Neural cell (in vitro differentiated cells): ENCODE results near the gene H1-8. TPM values are rescaled to one million over a fixed set of nuclear protein-coding genes. Genes with fewer than 3 reads are reported as not detected.

ENCODE experiments used
- H2AFZ ChIP-seq: fragments of 200-600, 300-800 bp; sonication (generic), shearing (Covaris generic); 2 replicates; pipeline ENCODE4 v1.6.0; 2014; ENCODE audit warnings: low read depth, mild to moderate bottlenecking, antibody characterized with exemption, low read length, moderate library complexity
- H3F3A ChIP-seq: fragments of 200-600 bp; shearing (Covaris generic); 2 replicates; pipeline ENCODE4 v1.6.1; 2016; ENCODE audit warnings: mild to moderate bottlenecking, moderate library complexity, mixed read lengths, antibody characterized with exemption, low read length; ENCODE audit not compliant: insufficient read depth, poor library complexity, severe bottlenecking
- H3K27ac ChIP-seq: fragments of 200-600, 300-800 bp; sonication (generic), shearing (Covaris generic); 2 replicates; pipeline ENCODE4 v1.5.1; 2014; ENCODE audit warnings: mild to moderate bottlenecking, low read length, moderate library complexity
- H3K27me3 ChIP-seq: fragments of 300-800, 200-600 bp; sonication (generic), shearing (Covaris generic); 2 replicates; pipeline ENCODE4 v1.6.0; 2014; ENCODE audit warnings: mild to moderate bottlenecking, low read depth, low read length, moderate library complexity; ENCODE audit not compliant: insufficient read depth
- H3K36me3 ChIP-seq: fragments of 300-800, 200-600 bp; sonication (generic), shearing (Covaris generic); 2 replicates; pipeline ENCODE4 v1.5.1; 2014; ENCODE audit warnings: mild to moderate bottlenecking, antibody characterized with exemption, low read length, moderate library complexity; ENCODE audit not compliant: insufficient read depth
- H3K4me2 ChIP-seq: fragments of 300-800, 200-600 bp; sonication (generic), shearing (Covaris generic); 2 replicates; pipeline ENCODE4 v1.6.0; 2014; ENCODE audit warnings: mild to moderate bottlenecking, low read length
- H3K4me3 ChIP-seq: fragments of 300-800, 200-600 bp; sonication (generic), shearing (Covaris generic); 2 replicates; pipeline ENCODE4 v1.5.1; 2014; ENCODE audit warnings: mild to moderate bottlenecking, low read length, moderate library complexity
- H3K79me2 ChIP-seq: fragments of 200-600 bp; shearing (Covaris generic); replicated peaks from 2 replicates; pipeline ENCODE4 v1.6.0; 2014; ENCODE audit warnings: mild to moderate bottlenecking, low read length, moderate library complexity; ENCODE audit not compliant: insufficient read depth
- H3K9ac ChIP-seq: fragments of 300-800, 200-600 bp; sonication (generic), shearing (Covaris generic); 2 replicates; pipeline ENCODE4 v1.6.1; 2016; ENCODE audit warnings: mild to moderate bottlenecking, low read length, mixed read lengths
- H3K9me2 ChIP-seq: fragments of 200-600 bp; shearing (Covaris generic); 2 replicates; pipeline ENCODE4 v1.6.1; 2016; ENCODE audit warnings: mild to moderate bottlenecking, low read length, mixed read lengths; ENCODE audit not compliant: insufficient read depth
- H3K9me3 ChIP-seq: fragments of 200-600, 300-800 bp; sonication (generic), shearing (Covaris generic); 2 replicates; pipeline ENCODE4 v1.6.1; 2016; ENCODE audit warnings: mild to moderate bottlenecking, mixed run types, low read length, moderate library complexity, mixed read lengths
- H4K20me1 ChIP-seq: fragments of 200-600 bp; shearing (Covaris generic); 2 replicates; pipeline ENCODE4 v1.6.1; 2016; ENCODE audit warnings: mild to moderate bottlenecking, mixed run types; ENCODE audit not compliant: insufficient read depth
- CTCF ChIP-seq: fragments of 450-650 bp; IDR thresholded peaks from 2 replicates; pipeline ENCODE4 v1.5.1; 2014; ENCODE audit warnings: antibody characterized with exemption, mild to moderate bottlenecking, moderate library complexity; ENCODE audit not compliant: poor library complexity, severe bottlenecking
- EP300 ChIP-seq: fragments of 450-650 bp; conservative IDR thresholded peaks from 2 replicates; pipeline ENCODE4 v1.6.1; 2014; ENCODE audit warnings: antibody characterized with exemption, mild to moderate bottlenecking, moderate library complexity; ENCODE audit not compliant: poor library complexity, severe bottlenecking
- EZH2 ChIP-seq: fragments of 200-600, 300-800 bp; shearing (Covaris generic), sonication (generic); IDR thresholded peaks from 2 replicates; pipeline ENCODE4 v1.6.1; 2014; ENCODE audit warnings: antibody characterized with exemption, low read length, borderline replicate concordance, mild to moderate bottlenecking; ENCODE audit not compliant: insufficient read depth, poor library complexity, severe bottlenecking
- MXI1 ChIP-seq: fragments of 450-650 bp; conservative IDR thresholded peaks from 2 replicates; pipeline ENCODE4 v1.6.1; 2014; ENCODE audit warnings: antibody characterized with exemption, mild to moderate bottlenecking; ENCODE audit not compliant: poor library complexity, severe bottlenecking
- POLR2AphosphoS5 ChIP-seq: IDR thresholded peaks from 2 replicates; pipeline ENCODE4 v1.6.1; 2012
- RAD21 ChIP-seq: fragments of 450-650 bp; conservative IDR thresholded peaks from 2 replicates; pipeline ENCODE4 v1.6.1; 2014; ENCODE audit warnings: antibody characterized with exemption, mild to moderate bottlenecking, moderate library complexity
- SMC3 ChIP-seq: fragments of 450-650 bp; conservative IDR thresholded peaks from 2 replicates; pipeline ENCODE4 v1.6.1; 2014; ENCODE audit warnings: antibody characterized with exemption, mild to moderate bottlenecking, moderate library complexity; ENCODE audit not compliant: poor library complexity
- TAF1 ChIP-seq: IDR thresholded peaks from 2 replicates; pipeline ENCODE4 v1.6.1; 2012; ENCODE audit warnings: low read depth
- polyA plus RNA-seq: library from polyadenylated mRNA; depleted of rRNA; stranded (reverse); fragments of >200 nt; gene quantifications from 2 replicates; pipeline ENCODE4 v1.2.3, GENCODE V29; 2014
- TF ChIP-seq, protein P1 (sequence below): IDR thresholded peaks from 2 replicates; pipeline ENCODE4 v1.6.1; 2012; ENCODE audit warnings: borderline replicate concordance

Gene H1-8
- polyA plus RNA-seq, 1 donor from 2014 or later = not detected

DNA sequence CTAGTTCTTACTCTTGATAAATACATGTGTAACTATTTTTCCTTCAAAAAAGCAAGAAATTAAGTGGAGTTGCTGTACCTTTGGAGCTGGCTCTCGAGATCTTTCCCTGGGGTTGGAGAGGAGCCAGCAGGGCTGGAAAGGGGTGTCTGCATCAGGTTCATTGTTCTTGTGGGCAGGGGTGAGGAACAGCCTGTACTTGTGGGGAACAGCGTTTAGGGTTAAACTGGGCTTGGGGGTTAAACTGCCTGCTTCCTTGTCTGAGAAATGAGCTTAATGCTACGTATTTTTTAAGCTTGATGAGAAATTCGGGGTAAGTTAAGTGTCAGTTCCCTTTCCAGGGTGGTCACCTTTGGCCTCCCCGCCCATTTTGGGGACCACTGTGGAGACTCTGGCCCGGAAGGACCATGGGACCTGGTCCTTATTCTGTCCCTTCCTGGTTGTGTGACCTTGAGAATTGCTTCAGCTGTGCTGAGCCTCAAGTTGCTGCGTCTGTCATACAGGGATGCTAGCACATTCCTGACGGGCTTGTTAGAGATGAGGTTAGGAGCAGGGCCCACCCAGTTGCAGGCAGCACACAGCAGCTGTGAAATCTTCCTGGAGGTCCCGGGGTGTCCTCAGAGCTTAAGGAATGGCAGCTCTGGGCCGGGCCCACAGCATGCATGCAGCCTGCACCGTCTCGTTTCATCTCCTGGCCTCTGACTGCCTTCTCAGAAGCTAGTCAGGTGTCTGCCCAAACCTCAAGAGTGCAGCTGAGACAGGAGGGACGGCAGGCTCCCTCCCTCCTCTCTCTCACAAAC lies 11.6 kb downstream of the H1-8 start:
- no peak for TF ChIP-seq EP300
- TF ChIP-seq TAF1 = no peak
- no peaks in the 10 kb centered on the region for H3K79me2 ChIP-seq
- H4K20me1 ChIP-seq = no peaks in the 10 kb centered on the region
- no peaks in the 10 kb centered on the region for H3K9me2 ChIP-seq
- H3K27me3 ChIP-seq = no peaks in the 10 kb centered on the region
- H3K9ac ChIP-seq = peak overlapping the region; percentile 12
- no peaks in the 10 kb centered on the region for H3K9me3 ChIP-seq
- H3K36me3 ChIP-seq = no peaks in the 10 kb centered on the region
- no peaks in the 10 kb centered on the region for H3F3A ChIP-seq
- H3K4me2 ChIP-seq = no peak overlapping the region
- H2AFZ ChIP-seq = no peak overlapping the region
- no peak overlapping the region for H3K4me3 ChIP-seq
- peak overlapping the region; percentile 52 for H3K27ac ChIP-seq

- Histone ChIP-seq H3K9me3 (no peaks in the 10 kb centered on the region), H3K27ac (no peak overlapping the region), H2AFZ (no peak overlapping the region), H3K79me2 (no peaks in the 10 kb centered on the region), H3K36me3 (no peaks in the 10 kb centered on the region), H3K4me3 (no peak overlapping the region), H3K9me2 (no peaks in the 10 kb centered on the region), H3K27me3 (no peaks in the 10 kb centered on the region), H3K9ac (no peak overlapping the region), H3F3A (no peaks in the 10 kb centered on the region), H4K20me1 (no peaks in the 10 kb centered on the region), H3K4me2 (no peak overlapping the region)
- TF ChIP-seq RAD21 = no peak
- no peak for TF ChIP-seq TAF1
- no peak for TF ChIP-seq CTCF
- TF ChIP-seq EZH2 = no peak
- TF ChIP-seq, protein P1, sequence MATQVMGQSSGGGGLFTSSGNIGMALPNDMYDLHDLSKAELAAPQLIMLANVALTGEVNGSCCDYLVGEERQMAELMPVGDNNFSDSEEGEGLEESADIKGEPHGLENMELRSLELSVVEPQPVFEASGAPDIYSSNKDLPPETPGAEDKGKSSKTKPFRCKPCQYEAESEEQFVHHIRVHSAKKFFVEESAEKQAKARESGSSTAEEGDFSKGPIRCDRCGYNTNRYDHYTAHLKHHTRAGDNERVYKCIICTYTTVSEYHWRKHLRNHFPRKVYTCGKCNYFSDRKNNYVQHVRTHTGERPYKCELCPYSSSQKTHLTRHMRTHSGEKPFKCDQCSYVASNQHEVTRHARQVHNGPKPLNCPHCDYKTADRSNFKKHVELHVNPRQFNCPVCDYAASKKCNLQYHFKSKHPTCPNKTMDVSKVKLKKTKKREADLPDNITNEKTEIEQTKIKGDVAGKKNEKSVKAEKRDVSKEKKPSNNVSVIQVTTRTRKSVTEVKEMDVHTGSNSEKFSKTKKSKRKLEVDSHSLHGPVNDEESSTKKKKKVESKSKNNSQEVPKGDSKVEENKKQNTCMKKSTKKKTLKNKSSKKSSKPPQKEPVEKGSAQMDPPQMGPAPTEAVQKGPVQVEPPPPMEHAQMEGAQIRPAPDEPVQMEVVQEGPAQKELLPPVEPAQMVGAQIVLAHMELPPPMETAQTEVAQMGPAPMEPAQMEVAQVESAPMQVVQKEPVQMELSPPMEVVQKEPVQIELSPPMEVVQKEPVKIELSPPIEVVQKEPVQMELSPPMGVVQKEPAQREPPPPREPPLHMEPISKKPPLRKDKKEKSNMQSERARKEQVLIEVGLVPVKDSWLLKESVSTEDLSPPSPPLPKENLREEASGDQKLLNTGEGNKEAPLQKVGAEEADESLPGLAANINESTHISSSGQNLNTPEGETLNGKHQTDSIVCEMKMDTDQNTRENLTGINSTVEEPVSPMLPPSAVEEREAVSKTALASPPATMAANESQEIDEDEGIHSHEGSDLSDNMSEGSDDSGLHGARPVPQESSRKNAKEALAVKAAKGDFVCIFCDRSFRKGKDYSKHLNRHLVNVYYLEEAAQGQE = no peak
- TF ChIP-seq MXI1 = no peak
- TF ChIP-seq SMC3 = no peak
- TF ChIP-seq POLR2AphosphoS5 = no peak
- TF ChIP-seq EP300 = no peak
These were observed 12.2 kb downstream of the H1-8 start for GRCh38 chr3:129555153-129555550.
